Limb (tissue), 2 donors: Measurements from ENCODE around the gene ADGRL2.

Source experiments
- DNase-seq, 2 donors: peaks; one replicate each; pipeline ENCODE4 v3.0.0-alpha.2; 2016; ENCODE audit errors: extremely low spot score in 2 of 2

ADGRL2 gene

GRCh38 chr1:81899214-81899821, 98.6 kb downstream of the ADGRL2 start:
- DNase-seq: no peak

- no peak for DNase-seq
Observed at GRCh38 chr1:81907575-81907974, 106.8 kb downstream of the ADGRL2 start.

- DNase-seq: no peak
Observed at GRCh38 chr1:81912383-81912782, 111.6 kb downstream of the ADGRL2 start.

- no peak for DNase-seq
Observed at GRCh38 chr1:81915937-81916336, 115.2 kb downstream of the ADGRL2 start.

- peak; percentile 17 to 35 for DNase-seq
Observed at GRCh38 chr1:81920245-81920740, 119.6 kb downstream of the ADGRL2 start.

- no peak for DNase-seq
Observed at GRCh38 chr1:81920886-81921285, 120.2 kb downstream of the ADGRL2 start.

- no peak for DNase-seq
Observed at GRCh38 chr1:81921344-81921743, 120.6 kb downstream of the ADGRL2 start.

- DNase-seq: no peak
Observed at GRCh38 chr1:81921851-81922462, 121.2 kb downstream of the ADGRL2 start.

GRCh38 chr1:81922955-81923354, 122.2 kb downstream of the ADGRL2 start:
- DNase-seq: no peak

GRCh38 chr1:81929106-81929505, 128.4 kb downstream of the ADGRL2 start:
- DNase-seq: no peak

GRCh38 chr1:81936853-81937252, 136.1 kb downstream of the ADGRL2 start:
- DNase-seq: no peak

GRCh38 chr1:81937791-81938450, 137.2 kb downstream of the ADGRL2 start:
- DNase-seq: no peak

GRCh38 chr1:81948495-81948894, 147.8 kb downstream of the ADGRL2 start:
- DNase-seq: no peak

- DNase-seq: no peak
Observed at GRCh38 chr1:81949421-81949820, 148.7 kb downstream of the ADGRL2 start.

GRCh38 chr1:81950037-81950436, 149.3 kb downstream of the ADGRL2 start:
- no peak for DNase-seq

GRCh38 chr1:81950591-81951244, 150.0 kb downstream of the ADGRL2 start:
- DNase-seq: no peak

- no peak for DNase-seq
Observed at GRCh38 chr1:81954534-81955020, 153.8 kb downstream of the ADGRL2 start.

- no peak for DNase-seq
Observed at GRCh38 chr1:81967951-81968350, 167.2 kb downstream of the ADGRL2 start.

- DNase-seq: no peak
Observed at GRCh38 chr1:81970416-81970815, 169.7 kb downstream of the ADGRL2 start.

GRCh38 chr1:81974222-81974841, 173.6 kb downstream of the ADGRL2 start:
- no peak for DNase-seq

GRCh38 chr1:81974883-81975555, 174.3 kb downstream of the ADGRL2 start:
- DNase-seq: no peak
